Motor neuron (in vitro differentiated cells): Measurements from ENCODE around the gene CCDC178. TPM values are rescaled to one million over a fixed set of nuclear protein-coding genes. Genes with fewer than 3 reads are reported as not detected.

Experiments
- ATAC-seq, 8 experiments: fragments of 200-7000 bp; cut with Tn5 transposase; replicated peaks in 6 of 8; 2 replicates each; pipeline ENCODE4 v1.8.0; 2021; ENCODE audit warnings: mild to moderate bottlenecking in 8 of 8, moderate library complexity in 8 of 8
- H3K27ac ChIP-seq, 2 donors: fragments of 250-450 bp; sonication (Bioruptor Pico); 2 replicates each; pipeline ENCODE4 v1.9.0; 2021; ENCODE audit warnings: antibody characterized with exemption in 2 of 2, mild to moderate bottlenecking in 2 of 2, moderate library complexity in 1 of 2
- H3K4me1 ChIP-seq, 2 donors: fragments of 250-450 bp; sonication (Bioruptor Pico); replicated peaks in 1 of 2; 2 replicates each; pipeline ENCODE4 v1.6.1; 2021; ENCODE audit warnings: antibody characterized with exemption in 2 of 2, mild to moderate bottlenecking in 2 of 2, moderate library complexity in 1 of 2
- H3K4me3 ChIP-seq, 5 donors: fragments of 250-450 bp; sonication (Bioruptor Pico); 2 replicates each; pipeline ENCODE4 v1.9.0; 2021; ENCODE audit warnings: antibody characterized with exemption in 5 of 5, mild to moderate bottlenecking in 5 of 5, moderate library complexity in 4 of 5
- WGBS, 10 experiments: fragments of 450-650 bp; shearing (Covaris generic); methylation state at CpG; one replicate each; pipeline ENCODE4 v1.0.0; 2022; 5-methylcytosine and 5-hydroxymethylcytosine counted together
- in situ Hi-C, 9 experiments: fragments of 400-800 bp; cut with MboI; loops; one replicate each; pipeline ENCODE4 v1.15.0; 2021; ENCODE audit warnings: low sequenced_read_pairs in 9 of 9, low pct_unique_long_range_greater_than_20kb in 2 of 9; ENCODE audit not compliant: unreplicated experiment in 9 of 9
- total RNA-seq, 8 experiments: library from RNA; unstranded; fragments of 300-600 nt; gene quantifications; 2 replicates each; pipeline versions ENCODE4 v1.2.3 to v1.2.4, GENCODE V29; 2022

The CCDC178 gene
- total RNA-seq, 8 experiments from 2014 or later = 0.09 to 3.0 (median 0.21) TPM; not detected in 3

- in situ Hi-C loops = loop anchor here in 1 of 9 experiments (25.0 kb wide), 1 partner anchor 107 kb away; no protein-coding TSS in a partner anchor
- WGBS, 10 experiments = 0 to 58% (median 10%) methylated on average over 2 of the region's 2 CpGs; no CpG with 5 or more reads in 2 of the 10 experiments
- Histone ChIP-seq H3K4me1 (peaks cover 5 to 7% of the 10 kb centered on the region in 2 donors), H3K27ac (no peak overlapping the region), H3K4me3 (no peak overlapping the region)
- ATAC-seq = no peak
These were observed 171.3 kb downstream of the CCDC178 start for GRCh38 chr18:33269223-33269622.

- 0 to 60% (median 17%) methylated on average over 1 of the region's 1 CpG; no CpG with 5 or more reads in 5 of the 10 experiments for WGBS, 10 experiments
- H3K4me1 ChIP-seq = peaks cover 6 to 8% of the 10 kb centered on the region in 2 donors
- no peak overlapping the region for H3K4me3 ChIP-seq
- no peak overlapping the region for H3K27ac ChIP-seq
- in situ Hi-C loops = loop anchor here in 1 of 9 experiments (25.0 kb wide), 1 partner anchor 102 kb away; no protein-coding TSS in a partner anchor
- ATAC-seq = peak in 5 of 8 experiments; percentile 99
These were observed 176.0 kb downstream of the CCDC178 start for GRCh38 chr18:33264566-33264965.

- no peak overlapping the region for H3K27ac ChIP-seq
- in situ Hi-C loops = loop anchor here in 4 of 9 experiments (25.0 kb wide), 3 partner anchors 248 to 1073 kb away; no protein-coding TSS in a partner anchor
- no peaks in the 10 kb centered on the region for H3K4me1 ChIP-seq
- WGBS, 10 experiments = 0 to 100% (median 90%) methylated on average over 1 of the region's 1 CpG; no CpG with 5 or more reads in 1 of the 10 experiments
- H3K4me3 ChIP-seq = no peak overlapping the region
- ATAC-seq = no peak
These were observed 201.2 kb downstream of the CCDC178 start for GRCh38 chr18:33239298-33239697.

- peak in 1 of 8 experiments; percentile 9 for ATAC-seq
- in situ Hi-C loops = loop anchor here in 4 of 9 experiments (25.0 kb wide), 3 partner anchors 255 to 1080 kb away; no protein-coding TSS in a partner anchor
- Histone ChIP-seq H3K27ac (no peak overlapping the region), H3K4me3 (no peak overlapping the region), H3K4me1 (peaks cover 0 to 3% of the 10 kb centered on the region in 2 donors)
These were observed 208.2 kb downstream of the CCDC178 start for GRCh38 chr18:33232318-33232626.

GRCh38 chr18:33231474-33232317 lies 208.8 kb downstream of the CCDC178 start:
- WGBS, 10 experiments = 0 to 70% (median 50%) methylated on average over 1 to 6 of the region's 6 CpGs
- in situ Hi-C loops = loop anchor here in 4 of 9 experiments (25.0 kb wide), 3 partner anchors 256 to 1081 kb away; no protein-coding TSS in a partner anchor
- ATAC-seq = peak; percentile 58 to 86 (median 79)

GRCh38 chr18:33212363-33212762 lies 228.2 kb downstream of the CCDC178 start:
- no peak for ATAC-seq
- in situ Hi-C loops = no loop called here
- H3K4me1 ChIP-seq = no peaks in the 10 kb centered on the region
- no peak overlapping the region for H3K4me3 ChIP-seq
- no peak overlapping the region for H3K27ac ChIP-seq
- 17 to 88% (median 67%) methylated on average over 1 to 2 of the region's 2 CpGs; no CpG with 5 or more reads in 5 of the 10 experiments for WGBS, 10 experiments

More at GRCh38 chr18:33231474-33232317, 208.8 kb downstream of the CCDC178 start:
- H3K4me1 ChIP-seq = peaks cover 0 to 3% of the 10 kb centered on the region in 2 donors
- H3K27ac ChIP-seq = no peak overlapping the region
- H3K4me3 ChIP-seq = no peak overlapping the region

- H3K27ac ChIP-seq = no peak overlapping the region
- in situ Hi-C loops = no loop called here
- no peaks in the 10 kb centered on the region for H3K4me1 ChIP-seq
- WGBS, 10 experiments = 26 to 96% (median 39%) methylated on average over 2 to 5 of the region's 6 CpGs; no CpG with 5 or more reads in 2 of the 10 experiments
- ATAC-seq = peak in 4 of 8 experiments; percentile 42 to 48 (median 44)
- H3K4me3 ChIP-seq = no peak overlapping the region
These were observed 229.8 kb downstream of the CCDC178 start for GRCh38 chr18:33210575-33211189.

- no peak overlapping the region for H3K4me3 ChIP-seq
- 0 to 100% (median 92%) methylated on average over 1 of the region's 1 CpG; no CpG with 5 or more reads in 6 of the 10 experiments for WGBS, 10 experiments
- no peaks in the 10 kb centered on the region for H3K4me1 ChIP-seq
- H3K27ac ChIP-seq = no peak overlapping the region
- no peak for ATAC-seq
- in situ Hi-C loops = no loop called here
These were observed 234.7 kb downstream of the CCDC178 start for GRCh38 chr18:33205777-33206176.

GRCh38 chr18:33201509-33201926 lies 239.0 kb downstream of the CCDC178 start:
- ATAC-seq = peak in 3 of 8 experiments; percentile 32 to 53 (median 49)
- WGBS, 10 experiments = 0 to 45% (median 22%) methylated on average over 1 to 8 of the region's 8 CpGs
- in situ Hi-C loops = no loop called here
- no peak overlapping the region for H3K4me3 ChIP-seq
- no peak overlapping the region for H3K27ac ChIP-seq
- no peaks in the 10 kb centered on the region for H3K4me1 ChIP-seq

- WGBS, 10 experiments = 0 to 90% (median 70%) methylated on average over 1 to 2 of the region's 2 CpGs; no CpG with 5 or more reads in 1 of the 10 experiments
These were observed 244.7 kb downstream of the CCDC178 start for GRCh38 chr18:33195795-33196194.

GRCh38 chr18:33194793-33195192 lies 245.7 kb downstream of the CCDC178 start:
- in situ Hi-C loops = no loop called here
- H3K27ac ChIP-seq = no peak overlapping the region
- ATAC-seq = no peak
- H3K4me1 ChIP-seq = no peaks in the 10 kb centered on the region
- no peak overlapping the region for H3K4me3 ChIP-seq

More at GRCh38 chr18:33195795-33196194, 244.7 kb downstream of the CCDC178 start:
- H3K4me3 ChIP-seq = no peak overlapping the region
- H3K27ac ChIP-seq = no peak overlapping the region
- no peaks in the 10 kb centered on the region for H3K4me1 ChIP-seq
- in situ Hi-C loops = no loop called here
- no peak for ATAC-seq

GRCh38 chr18:33184958-33185357 lies 255.6 kb downstream of the CCDC178 start:
- in situ Hi-C loops = no loop called here
- H3K27ac ChIP-seq = no peak overlapping the region
- 0 to 80% (median 55%) methylated on average over 1 to 3 of the region's 3 CpGs; no CpG with 5 or more reads in 1 of the 10 experiments for WGBS, 10 experiments
- no peak for ATAC-seq
- peaks cover 0 to 3% of the 10 kb centered on the region in 2 donors for H3K4me1 ChIP-seq
- H3K4me3 ChIP-seq = no peak overlapping the region

- H3K27ac ChIP-seq = no peak overlapping the region
- WGBS, 10 experiments = 0 to 94% (median 68%) methylated on average over 2 to 3 of the region's 3 CpGs
- H3K4me3 ChIP-seq = no peak overlapping the region
- ATAC-seq = no peak
- H3K4me1 ChIP-seq = peaks cover 0 to 3% of the 10 kb centered on the region in 2 donors
- in situ Hi-C loops = no loop called here
These were observed 256.3 kb downstream of the CCDC178 start for GRCh38 chr18:33184175-33184574.
